ENCODE results near the gene DPYD.

The DPYD gene

DNA sequence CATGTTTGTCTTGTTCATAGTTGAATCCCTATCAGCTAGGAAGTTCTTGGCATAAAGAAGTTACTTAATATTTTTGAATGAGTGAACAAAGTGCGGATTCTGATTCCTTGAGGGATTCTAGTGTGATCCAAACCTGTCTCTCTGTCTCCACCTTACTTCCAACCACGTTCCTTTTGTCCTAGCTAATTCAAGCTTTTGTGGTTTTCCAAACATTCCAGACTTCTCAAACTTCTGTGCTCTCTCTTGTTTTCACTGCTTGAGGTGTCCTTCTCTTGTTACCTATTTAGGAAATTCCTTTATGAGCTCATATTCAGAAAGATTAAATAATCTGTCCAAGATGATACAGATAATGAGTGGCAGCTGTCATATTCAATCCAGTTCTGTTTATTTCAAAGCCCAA lies 846.1 kb downstream of the DPYD start:
- FAIRE-seq (no peak), DNase-seq (ENCODE audit: insufficient read length, low spot score) (no peak)

DNA sequence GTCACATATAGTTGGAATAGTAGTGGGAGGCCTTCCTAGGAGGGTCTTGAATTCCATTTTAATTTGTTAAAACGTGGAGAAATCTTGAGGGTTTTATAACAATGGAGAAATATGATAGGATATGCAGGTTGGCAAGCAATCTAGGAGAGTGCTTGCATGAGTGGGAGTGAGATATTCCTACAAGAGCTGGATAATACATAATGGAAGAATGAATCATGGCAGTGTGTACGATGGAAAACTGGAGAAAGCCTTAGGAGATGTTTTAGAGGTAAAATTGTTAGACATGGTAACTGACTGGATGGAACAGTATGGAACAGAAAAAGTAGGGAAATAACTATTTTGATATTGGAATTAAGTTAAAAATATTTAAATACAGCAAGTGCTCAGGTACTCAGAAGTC lies 846.9 kb downstream of the DPYD start:
- FAIRE-seq: no peak
- DNase-seq (ENCODE audit: insufficient read length, low spot score): no peak

DNA sequence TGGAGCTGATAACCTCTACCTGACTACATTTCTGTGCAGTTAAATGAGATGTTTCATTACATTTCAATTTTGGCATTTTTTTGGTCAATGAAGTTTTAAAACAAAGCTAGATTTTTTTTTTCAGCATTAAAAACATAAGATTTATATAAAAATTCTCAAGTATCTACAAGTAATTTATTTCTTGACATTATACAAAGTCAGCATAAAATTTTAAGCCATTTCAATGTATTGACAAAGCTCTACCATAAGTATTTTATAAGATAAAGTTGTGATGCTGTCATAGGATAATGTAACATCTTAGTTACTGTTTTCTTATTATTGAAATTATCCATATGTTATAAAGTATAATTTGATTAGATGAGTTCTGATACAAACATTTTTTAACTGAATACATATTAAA lies 847.7 kb downstream of the DPYD start:
- DNase-seq (ENCODE audit: insufficient read length, low spot score): no peak

DNA sequence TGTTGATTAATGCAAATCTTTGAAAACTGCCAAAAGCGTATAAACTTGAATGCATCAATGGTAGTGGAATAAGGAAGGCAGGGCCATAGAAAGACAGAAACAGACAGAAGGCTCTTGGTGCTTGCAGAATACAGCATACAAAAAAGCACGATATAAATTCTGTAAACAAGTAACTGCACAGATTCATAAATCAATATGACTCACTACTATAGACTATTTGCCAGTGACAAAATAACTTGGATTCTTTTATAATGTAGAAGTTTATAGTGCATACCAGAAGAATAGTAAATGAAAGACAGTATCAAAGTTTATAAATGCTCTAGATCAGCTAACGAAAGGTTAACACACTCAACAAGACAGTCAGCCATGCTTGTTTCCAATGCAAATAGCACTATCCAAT lies 849.7 kb downstream of the DPYD start:
- FAIRE-seq (no peak), DNase-seq (ENCODE audit: insufficient read length, low spot score) (no peak)

More for the DNA sequence above, 847.7 kb downstream of the DPYD start:
- no peak for FAIRE-seq

DNA sequence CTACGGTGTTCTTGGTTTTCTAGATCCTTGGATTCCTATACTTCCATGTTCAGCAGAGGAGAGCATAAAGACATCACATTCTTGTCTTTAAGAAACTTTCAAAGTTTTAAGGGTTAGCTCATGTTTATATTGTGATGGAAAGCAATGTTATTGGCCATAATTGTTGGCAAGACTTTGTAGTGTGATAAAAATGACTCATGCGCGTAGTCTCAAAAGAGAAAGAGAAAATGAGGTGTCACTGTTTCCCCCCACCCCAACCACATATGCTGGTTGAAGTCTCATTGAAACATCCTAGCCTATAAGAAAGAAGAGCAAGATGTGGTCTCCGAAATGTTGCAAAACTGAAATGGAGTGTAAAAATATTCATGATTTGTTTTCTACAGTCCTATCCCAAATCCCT lies 850.5 kb downstream of the DPYD start:
- DNase-seq (ENCODE audit: insufficient read length, low spot score) (no peak), FAIRE-seq (no peak)

DNA sequence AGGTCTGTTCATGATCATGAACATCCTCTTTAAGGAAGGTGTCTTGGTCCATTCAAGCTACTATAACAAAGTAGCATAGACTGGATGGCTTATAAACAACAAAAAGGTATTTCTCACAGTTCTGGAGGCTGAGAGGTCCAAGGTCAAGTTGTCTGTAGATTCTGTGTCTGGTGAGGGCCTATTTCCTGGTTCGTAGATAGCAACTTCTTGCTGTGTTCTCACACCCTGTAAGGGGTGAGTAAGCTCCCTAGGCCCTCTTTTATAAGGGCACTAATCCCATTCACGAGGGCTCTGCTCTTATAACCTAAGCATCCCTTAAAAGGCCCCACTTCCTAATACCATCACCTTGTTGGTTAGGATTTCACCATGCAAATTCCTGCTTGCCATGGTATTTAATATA lies 851.5 kb downstream of the DPYD start:
- DNase-seq (ENCODE audit: insufficient read length, low spot score) (no peak), FAIRE-seq (no peak)

DNA sequence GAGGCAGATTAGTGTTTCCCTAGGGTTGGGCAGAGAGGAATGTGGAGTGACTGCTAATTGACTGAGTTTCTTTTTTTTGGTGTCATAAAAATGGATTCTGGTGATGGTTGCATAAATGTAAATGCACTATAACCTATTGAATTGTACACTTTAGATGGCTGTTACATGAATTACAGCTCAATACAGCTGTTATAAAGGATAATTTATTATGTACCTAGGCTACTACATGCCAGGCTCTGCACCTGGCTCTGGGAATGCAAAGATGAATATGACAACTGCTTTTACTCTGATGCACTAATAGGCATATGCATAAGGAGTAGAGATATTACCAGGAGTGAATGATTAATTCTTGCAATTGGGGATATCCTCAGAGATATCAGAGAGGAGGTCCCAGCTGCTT lies 854.0 kb downstream of the DPYD start:
- DNase-seq (ENCODE audit: insufficient read length, low spot score) (no peak), FAIRE-seq (no peak)

DNA sequence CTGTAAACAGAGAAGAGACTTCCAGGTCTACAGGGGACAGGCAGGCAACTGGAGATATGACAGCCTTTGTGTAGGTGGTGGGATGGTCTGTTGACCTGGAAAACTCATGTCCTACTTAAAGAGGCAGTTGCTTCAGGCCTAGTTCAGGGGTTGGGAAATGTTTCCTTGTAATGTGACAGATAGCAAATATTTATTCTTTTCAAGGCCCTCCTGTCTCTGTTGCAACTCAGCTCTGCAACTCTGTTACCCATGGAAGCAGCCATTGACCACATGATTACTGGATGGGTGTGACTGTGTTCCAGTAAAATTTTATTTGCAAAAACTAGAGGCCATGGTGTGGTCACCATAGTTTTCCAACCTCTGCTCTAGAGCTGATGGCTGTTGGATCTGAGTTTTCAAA lies 857.3 kb downstream of the DPYD start:
- no peak for DNase-seq (ENCODE audit: insufficient read length, low spot score)
- FAIRE-seq: no peak

DNA sequence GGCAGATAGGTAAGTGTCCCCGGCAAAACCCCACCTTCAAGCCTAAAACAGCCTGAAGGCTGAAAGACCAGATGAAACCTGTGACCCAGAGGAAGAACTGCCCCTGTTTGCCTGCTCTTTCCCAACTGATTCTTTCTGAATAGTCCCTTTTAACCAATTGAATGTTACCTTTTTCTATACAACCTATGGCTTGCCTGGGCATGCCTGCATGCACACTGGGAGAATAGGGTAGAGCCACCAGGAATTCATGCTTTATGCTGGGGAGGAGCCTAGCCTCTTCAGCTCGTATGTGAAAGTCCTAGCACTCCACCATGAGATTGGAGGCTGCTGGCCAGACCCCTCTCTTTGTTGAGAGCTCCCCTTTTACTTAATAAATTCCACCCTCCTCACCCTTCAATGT lies 859.2 kb downstream of the DPYD start:
- no peak for DNase-seq (ENCODE audit: insufficient read length, low spot score)
- no peak for FAIRE-seq

DNA sequence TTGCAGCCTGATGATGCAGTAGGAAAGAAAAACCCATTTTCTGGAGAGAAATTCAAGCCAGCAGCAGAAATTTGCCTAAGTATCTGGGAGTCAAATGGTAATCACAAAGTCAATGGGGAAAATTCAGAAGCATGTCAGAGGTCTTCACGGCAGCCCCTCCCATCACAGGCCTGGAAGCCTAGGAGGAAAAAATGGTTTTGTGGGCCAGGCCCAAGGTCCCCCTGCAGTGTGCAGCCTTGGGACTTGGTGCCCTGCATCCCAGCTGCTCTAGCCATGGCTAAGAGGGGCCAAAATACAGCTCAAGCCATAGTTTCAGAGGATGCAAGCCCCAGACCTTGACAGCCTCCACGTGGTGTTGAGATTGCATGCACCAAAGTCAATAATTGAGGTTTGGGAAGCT lies 864.4 kb downstream of the DPYD start:
- FAIRE-seq (no peak), DNase-seq (ENCODE audit: insufficient read length, low spot score) (no peak)

DNA sequence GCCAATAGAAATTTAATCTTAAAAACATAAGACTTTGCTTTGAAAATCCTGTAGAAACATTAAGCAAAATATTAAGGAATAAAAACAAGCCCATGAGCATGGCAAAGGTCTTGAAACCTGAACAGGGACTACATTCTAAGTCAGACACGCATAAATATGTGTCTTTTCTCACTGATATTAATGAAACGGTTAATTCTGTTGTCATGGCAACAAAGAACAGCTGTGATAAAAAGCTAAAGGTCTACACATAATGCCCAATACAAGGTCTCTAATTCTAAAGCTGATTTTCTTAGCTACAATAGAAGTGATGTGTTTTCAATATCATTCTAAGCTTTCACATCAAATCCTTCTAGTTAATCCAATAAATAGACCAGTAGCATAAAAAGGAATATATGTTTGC lies 867.6 kb downstream of the DPYD start:
- DNase-seq (ENCODE audit: insufficient read length, low spot score) (no peak), FAIRE-seq (no peak)

DNA sequence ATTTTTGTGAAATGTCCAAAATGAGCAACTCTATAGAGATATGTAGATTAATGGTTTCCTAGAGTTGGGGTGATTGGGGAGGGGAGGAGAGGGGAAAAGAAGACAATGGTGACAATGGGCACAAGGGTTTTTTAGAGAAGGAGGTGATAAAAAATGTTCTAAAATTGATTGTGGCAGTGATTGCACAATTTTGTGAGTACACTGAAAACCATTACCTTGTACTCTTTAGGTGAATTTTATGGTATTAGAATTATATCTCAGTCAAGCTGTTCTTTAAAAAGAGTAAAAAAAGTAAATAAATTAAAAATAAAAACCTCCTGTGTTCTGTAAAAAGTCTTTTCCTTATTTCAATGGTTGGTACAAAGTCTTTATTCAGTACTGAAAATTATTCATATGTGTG lies 869.0 kb downstream of the DPYD start:
- DNase-seq (ENCODE audit: insufficient read length, low spot score) (no peak), FAIRE-seq (no peak)

DNA sequence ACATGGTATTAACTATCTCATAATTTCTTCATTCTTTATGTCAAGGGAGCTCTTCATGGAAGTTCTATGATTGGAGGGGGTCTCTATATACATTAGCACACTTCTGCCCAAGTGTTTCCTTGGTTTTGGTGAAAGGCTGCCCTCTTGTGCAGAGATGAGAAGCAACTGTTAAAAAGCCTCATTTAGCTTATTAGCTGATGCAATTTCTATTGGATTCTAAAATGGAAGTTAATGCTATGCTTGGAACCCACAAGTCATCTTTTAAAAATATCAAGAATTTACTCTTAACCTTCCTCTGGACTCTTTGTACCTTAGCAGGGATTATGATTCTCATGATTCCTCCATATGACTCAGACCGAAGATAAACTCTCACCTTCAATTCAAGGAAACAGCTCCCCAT lies 870.3 kb downstream of the DPYD start:
- no peak for DNase-seq (ENCODE audit: insufficient read length, low spot score)
- FAIRE-seq: no peak

DNA sequence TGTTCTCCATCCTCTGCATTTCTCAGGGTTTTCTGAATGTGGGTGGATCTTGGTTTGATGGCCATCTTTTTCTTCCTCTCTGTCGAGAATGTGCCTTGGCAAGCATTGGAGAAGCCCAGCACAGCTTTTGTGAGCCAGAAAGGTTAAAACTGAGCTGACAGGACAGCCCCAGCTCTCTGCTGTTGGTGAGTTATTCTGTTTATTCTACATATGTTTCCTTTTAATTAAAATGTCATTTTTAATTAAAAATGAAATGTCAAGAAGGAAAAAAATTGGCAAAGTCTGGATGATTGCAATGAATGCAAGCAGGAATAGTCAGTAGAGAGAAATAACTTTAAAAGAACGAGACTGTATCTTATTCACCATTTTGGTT lies 873.4 kb downstream of the DPYD start:
- no peak for DNase-seq (ENCODE audit: insufficient read length, low spot score)
- no peak for FAIRE-seq

DNA sequence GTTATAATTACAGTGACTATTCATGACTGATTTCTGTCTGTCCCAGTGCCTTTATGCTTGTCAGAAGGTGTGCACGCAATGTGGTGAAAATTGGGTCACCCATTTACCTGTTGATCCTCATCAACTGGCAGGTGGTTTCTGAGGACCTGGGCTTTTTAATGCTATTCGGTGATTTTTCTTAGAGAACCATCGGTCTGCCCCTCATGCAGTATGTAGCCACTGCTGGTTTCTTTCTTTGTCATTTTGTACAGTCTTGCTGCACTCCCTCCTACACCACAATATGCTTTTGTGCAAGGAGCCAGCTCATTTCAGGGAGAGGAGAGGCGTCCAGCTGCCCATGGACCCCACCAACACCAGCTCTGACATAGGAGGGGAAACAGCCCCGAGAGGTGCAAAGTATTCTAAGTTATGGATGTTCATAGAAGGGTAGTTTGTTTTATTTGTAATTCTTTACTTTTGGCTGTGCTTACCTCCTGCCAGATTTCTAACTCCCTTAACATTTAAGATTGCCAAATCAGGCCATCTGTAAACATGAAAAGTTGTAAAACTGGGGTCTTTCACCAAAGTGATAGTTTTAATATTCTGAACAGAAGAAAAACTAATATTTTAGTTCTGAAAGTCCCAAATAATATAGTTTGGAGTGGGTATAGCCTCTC lies 873.9 kb downstream of the DPYD start:
- FAIRE-seq (no peak), DNase-seq (ENCODE audit: insufficient read length, low spot score) (no peak)

DNA sequence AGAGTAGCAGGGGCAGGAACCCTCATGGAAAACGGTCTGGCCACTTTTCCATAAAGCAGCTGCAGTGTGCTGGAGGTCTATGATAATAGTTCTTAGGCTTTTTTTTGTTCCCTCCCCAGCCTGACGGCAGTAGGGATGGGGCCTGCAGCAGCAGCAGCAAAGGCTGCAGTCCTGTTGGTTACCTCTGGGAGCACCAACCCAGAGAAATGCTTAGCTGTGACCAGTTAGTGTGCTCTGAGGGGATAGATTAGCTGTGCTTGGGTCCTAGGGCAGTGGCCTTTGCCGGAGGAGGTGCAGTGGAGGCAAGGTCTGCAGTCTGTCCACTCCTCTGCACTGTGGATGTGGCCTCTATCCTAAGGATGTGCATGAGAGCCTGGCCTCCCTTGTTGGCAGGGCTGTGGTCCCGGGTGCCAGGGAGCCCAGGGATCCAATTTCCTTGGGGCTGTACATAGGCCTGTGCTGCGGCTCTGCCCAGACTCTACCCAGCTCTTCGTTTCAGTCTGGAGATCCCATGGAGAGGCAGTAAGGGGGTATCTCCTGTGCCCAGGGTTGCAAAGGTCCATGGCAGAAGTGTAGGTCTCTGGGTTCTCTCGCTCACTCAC lies 876.6 kb downstream of the DPYD start:
- no peak for FAIRE-seq
- no peak for DNase-seq (ENCODE audit: insufficient read length, low spot score)

DNA sequence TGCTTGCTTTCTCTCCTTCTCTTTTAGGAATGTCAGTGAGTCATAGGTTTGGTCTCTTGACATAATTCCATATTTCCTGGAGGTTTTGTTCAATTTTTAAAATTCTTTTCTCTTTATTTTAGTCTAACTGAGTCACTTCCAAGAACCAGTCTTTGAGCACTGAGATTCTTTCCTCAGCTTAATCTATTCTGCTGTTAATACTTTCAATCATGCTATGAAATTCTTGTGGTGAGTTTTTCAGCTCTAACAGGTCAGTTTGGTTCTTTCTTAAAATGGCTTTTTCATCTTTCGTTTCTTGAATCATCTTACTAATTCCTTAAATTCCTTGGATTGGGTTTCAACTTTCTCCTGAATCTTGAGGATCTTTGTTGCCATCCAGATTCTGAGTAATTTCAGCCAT lies 878.3 kb downstream of the DPYD start:
- no peak for DNase-seq (ENCODE audit: insufficient read length, low spot score)
- FAIRE-seq: no peak

DNA sequence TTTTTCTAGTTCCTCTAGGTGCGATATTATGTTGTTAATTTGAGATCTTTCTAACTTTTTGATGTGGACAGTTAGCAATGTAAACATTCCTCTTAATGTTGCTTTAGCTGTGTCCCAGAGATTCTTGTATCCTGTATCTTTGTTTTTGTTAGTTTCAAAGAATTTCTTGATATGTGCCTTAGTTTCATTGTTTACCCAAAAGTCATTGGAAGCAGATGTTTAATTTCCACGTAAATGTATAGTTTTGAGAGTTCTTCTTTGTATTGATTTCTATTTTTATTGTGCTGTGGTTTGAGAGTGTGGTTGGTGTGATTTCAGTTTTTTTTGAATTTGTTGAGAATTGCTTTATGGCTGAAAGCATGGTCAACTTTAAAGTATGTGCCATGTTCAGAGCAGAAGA lies 879.8 kb downstream of the DPYD start:
- DNase-seq (ENCODE audit: insufficient read length, low spot score) (no peak), FAIRE-seq (no peak)

DNA sequence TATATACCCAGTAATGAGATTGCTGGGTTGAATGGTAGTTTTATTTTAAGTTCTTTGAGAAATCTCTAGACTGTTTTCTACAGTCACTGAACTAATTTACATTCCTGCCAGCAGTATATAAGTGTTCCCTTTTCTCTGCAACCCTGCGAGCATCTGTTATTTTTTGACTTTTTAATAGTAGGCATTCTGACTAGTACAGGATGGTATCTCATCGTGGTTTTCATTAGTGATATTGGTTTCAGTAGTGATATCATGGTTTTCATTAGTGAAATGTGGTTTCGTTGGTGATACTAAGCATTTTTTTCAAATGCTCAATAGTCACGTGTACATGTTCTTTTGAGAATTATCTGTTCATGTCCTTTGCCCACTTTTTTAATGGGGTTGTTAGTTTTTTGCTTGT lies 882.4 kb downstream of the DPYD start:
- DNase-seq (ENCODE audit: insufficient read length, low spot score): no peak
- FAIRE-seq: no peak

DNA sequence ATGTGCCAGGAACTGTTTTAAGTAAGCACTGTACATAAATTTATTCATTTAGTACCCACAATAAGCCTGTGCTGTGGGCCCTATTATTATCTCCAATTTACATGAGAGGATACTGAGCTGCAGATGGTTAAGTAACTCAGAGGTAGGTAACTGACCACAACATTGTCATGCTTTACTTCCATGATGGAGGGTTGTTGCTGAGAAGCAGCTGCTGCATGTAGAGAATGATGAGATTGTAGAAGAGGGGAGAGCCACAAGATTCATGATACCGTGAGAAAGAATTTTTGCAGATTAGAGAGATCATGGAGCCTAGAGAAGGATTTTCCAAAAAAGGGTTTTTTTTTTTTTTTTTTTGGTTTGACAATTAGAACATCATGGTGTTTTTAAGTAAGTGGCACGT lies 886.2 kb downstream of the DPYD start:
- DNase-seq (ENCODE audit: insufficient read length, low spot score) (no peak), FAIRE-seq (no peak)

DNA sequence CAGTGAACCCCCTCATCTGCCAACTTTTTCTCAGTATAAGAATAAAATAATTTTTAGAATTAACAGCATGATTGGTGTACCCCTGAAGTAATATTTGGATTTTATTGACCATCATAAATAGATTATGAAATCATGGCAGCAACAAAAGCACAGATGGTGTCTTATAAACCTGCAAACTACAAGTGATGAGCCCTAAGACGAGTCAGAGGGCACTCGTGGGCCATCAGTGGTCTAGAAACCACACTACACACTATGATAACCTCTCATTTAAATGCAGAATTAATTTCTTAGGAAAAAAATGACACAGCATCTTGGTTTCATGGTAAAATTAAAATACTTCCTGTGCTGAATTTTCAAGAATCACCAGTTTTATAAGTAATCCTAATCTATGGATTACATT lies 886.9 kb downstream of the DPYD start:
- DNase-seq (ENCODE audit: insufficient read length, low spot score) (no peak), FAIRE-seq (no peak)

Measured in HTR-8/SVneo (cell line).